Esophagus squamous epithelium (tissue), 4 donors: ENCODE data around the gene SOX1.

Source experiments
- CTCF ChIP-seq, 6 experiments: fragments of 450-650 bp in 4 of 6; fragments of 200-600 bp in 2 of 6; sonication (generic) in 2 of 6; IDR thresholded peaks; one replicate each; pipeline ENCODE4 v1.5.1; 2016 to 2019; ENCODE audit warnings: antibody characterized with exemption in 6 of 6, mild to moderate bottlenecking in 4 of 6, moderate library complexity in 4 of 6
- POLR2A ChIP-seq, 4 donors: fragments of 450-650 bp; IDR thresholded peaks; one replicate each; pipeline ENCODE4 v1.6.1; 2017; ENCODE audit warnings: antibody characterized with exemption in 4 of 4, mild to moderate bottlenecking in 4 of 4, moderate library complexity in 3 of 4

- TF ChIP-seq CTCF (IDR thresholded peaks at IDR 0.05) (no peak), POLR2A (IDR thresholded peaks at IDR 0.05) (no peak)
Measured at GRCh38 chr13:112024577-112024976, 42.4 kb upstream of the SOX1 start.
